ENCODE results near the gene NBEAL1. TPM values are rescaled to one million over a fixed set of nuclear protein-coding genes. Genes with fewer than 3 reads are reported as not detected.
"Not testable (repeated sequence)": the region's sequence is repeated elsewhere in the genome, so short reads cannot be mapped to it uniquely, and the experiment has no call there.

Gene NBEAL1
- total RNA-seq, 3 donors from 2014 or later (not counting 1 experiment from before 2014, with no cell fraction given): 12.2 to 19.7 (median 12.9) TPM

- no peak for TF ChIP-seq CTCF (IDR thresholded peaks at IDR 0.05)
- Mint-ChIP-seq H3K36me3 (peaks cover 23% of the 10 kb centered on the region), H3K27me3 (ENCODE audit: low read depth in 2 of 2) (no peaks in the 10 kb centered on the region), H3K9me3 (no peaks in the 10 kb centered on the region), H3K4me1 (no peaks in the 10 kb centered on the region), H3K27ac (no peak overlapping the region), H3K4me3 (no peak overlapping the region)
- Histone ChIP-seq H3K9me3 (ENCODE audit: control insufficient read depth, insufficient read depth, low read length) (no peaks in the 10 kb centered on the region), H3K4me3 (ENCODE audit: low read length) (no peak overlapping the region), H3K4me1 (ENCODE audit: control insufficient read depth, insufficient read depth, low read length) (no peaks in the 10 kb centered on the region), H3K27me3 (ENCODE audit: control insufficient read depth, insufficient read depth, low read length) (no peaks in the 10 kb centered on the region), H3K27ac (ENCODE audit: low read length) (no peak overlapping the region), H3K36me3 (ENCODE audit: control insufficient read depth, insufficient read depth, low read length) (no peaks in the 10 kb centered on the region)
- ATAC-seq (no peak), DNase-seq (peak in 1 of 2 donors; percentile 22)
- 100% methylated on average over 1 of the region's 1 CpG for WGBS (ENCODE audit: insufficient coverage)
- intact Hi-C loops (cut with micrococcal nuclease): no loop called here
Observed at GRCh38 chr2:203097735-203098134, 83.1 kb downstream of the NBEAL1 start.

DNA sequence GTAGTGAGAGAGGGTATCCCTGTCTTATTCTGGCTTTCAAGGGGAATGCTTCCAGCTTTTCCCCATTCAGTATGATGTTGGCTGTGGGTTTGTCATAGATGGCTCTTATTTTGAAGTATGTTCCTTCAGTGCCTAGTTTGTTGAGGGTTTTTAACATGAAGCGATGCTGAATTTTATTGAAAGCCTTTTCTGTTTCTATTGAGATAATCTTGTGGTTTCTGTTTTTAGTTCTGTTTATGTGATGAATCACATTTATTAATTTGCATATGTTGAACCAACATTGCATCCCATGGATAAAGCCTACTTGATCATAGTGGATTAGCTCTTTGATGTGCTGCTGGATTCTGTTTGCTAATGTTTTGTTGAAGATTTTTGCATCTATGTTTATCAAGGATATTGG lies 87.7 kb downstream of the NBEAL1 start:
- ATAC-seq; intact Hi-C loops (cut with micrococcal nuclease); H3K27me3 ChIP-seq (ENCODE audit: control insufficient read depth, insufficient read depth, low read length); H3K27ac ChIP-seq (ENCODE audit: low read length); H3K36me3 ChIP-seq (ENCODE audit: control insufficient read depth, insufficient read depth, low read length); H3K4me1 ChIP-seq (ENCODE audit: control insufficient read depth, insufficient read depth, low read length); H3K4me3 Mint-ChIP-seq; H3K27me3 Mint-ChIP-seq (ENCODE audit: low read depth in 2 of 2); H3K27ac Mint-ChIP-seq; H3K4me3 ChIP-seq (ENCODE audit: low read length); DNase-seq; H3K4me1 Mint-ChIP-seq: not testable (repeated sequence)
- peaks cover 10% of the 10 kb centered on the region for H3K9me3 ChIP-seq (ENCODE audit: control insufficient read depth, insufficient read depth, low read length)
- 83% methylated on average over 1 of the region's 1 CpG for WGBS (ENCODE audit: insufficient coverage)
- peaks cover 5 to 12% of the 10 kb centered on the region in 2 donors for H3K9me3 Mint-ChIP-seq
- H3K36me3 Mint-ChIP-seq: peaks cover 38% of the 10 kb centered on the region

- no peaks in the 10 kb centered on the region for H3K4me1 ChIP-seq (ENCODE audit: control insufficient read depth, insufficient read depth, low read length)
- no peaks in the 10 kb centered on the region for H3K27me3 ChIP-seq (ENCODE audit: control insufficient read depth, insufficient read depth, low read length)
- no peak for TF ChIP-seq CTCF (IDR thresholded peaks at IDR 0.05)
- no peak overlapping the region for H3K27ac ChIP-seq (ENCODE audit: low read length)
- peaks cover 4% of the 10 kb centered on the region for H3K36me3 ChIP-seq (ENCODE audit: control insufficient read depth, insufficient read depth, low read length)
- ATAC-seq (no peak), DNase-seq (no peak)
- no peak overlapping the region for H3K4me3 ChIP-seq (ENCODE audit: low read length)
- peaks cover 38% of the 10 kb centered on the region for H3K36me3 Mint-ChIP-seq
- peaks cover 5 to 12% of the 10 kb centered on the region in 2 donors for H3K9me3 Mint-ChIP-seq
- no peak overlapping the region for H3K4me3 Mint-ChIP-seq
- peaks cover 10% of the 10 kb centered on the region for H3K9me3 ChIP-seq (ENCODE audit: control insufficient read depth, insufficient read depth, low read length)
- H3K27me3 Mint-ChIP-seq (ENCODE audit: low read depth in 2 of 2): no peaks in the 10 kb centered on the region
- H3K27ac Mint-ChIP-seq: no peak overlapping the region
- intact Hi-C loops (cut with micrococcal nuclease): no loop called here
- H3K4me1 Mint-ChIP-seq: no peaks in the 10 kb centered on the region
Observed at GRCh38 chr2:203104273-203104672, 89.6 kb downstream of the NBEAL1 start.

DNA sequence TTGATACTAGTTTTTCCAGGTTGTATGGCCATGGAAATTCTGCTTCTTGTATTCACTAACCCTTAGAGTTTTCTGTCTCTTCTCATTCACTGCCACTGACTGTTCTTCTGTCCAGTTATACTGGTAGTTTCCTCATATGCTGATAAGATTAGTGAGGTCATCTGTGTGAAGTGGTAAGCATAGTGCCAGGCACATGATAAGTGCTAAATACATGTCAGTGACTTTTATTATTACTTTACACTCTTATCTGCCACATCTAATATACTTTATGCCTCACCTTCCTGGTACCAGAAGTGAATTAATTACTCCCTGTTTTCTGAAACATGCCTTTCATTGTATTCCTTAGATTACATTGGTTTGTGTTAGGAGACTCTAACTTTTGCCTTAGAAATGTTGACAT lies 91.3 kb downstream of the NBEAL1 start:
- no peak for DNase-seq
- Histone ChIP-seq H3K27ac (ENCODE audit: low read length) (no peak overlapping the region), H3K9me3 (ENCODE audit: control insufficient read depth, insufficient read depth, low read length) (peaks cover 10% of the 10 kb centered on the region), H3K36me3 (ENCODE audit: control insufficient read depth, insufficient read depth, low read length) (peaks cover 4% of the 10 kb centered on the region), H3K27me3 (ENCODE audit: control insufficient read depth, insufficient read depth, low read length) (no peaks in the 10 kb centered on the region), H3K4me1 (ENCODE audit: control insufficient read depth, insufficient read depth, low read length) (no peaks in the 10 kb centered on the region), H3K4me3 (ENCODE audit: low read length) (no peak overlapping the region)
- no peak for TF ChIP-seq CTCF (IDR thresholded peaks at IDR 0.05)
- H3K36me3 Mint-ChIP-seq: peaks cover 34% of the 10 kb centered on the region
- H3K4me3 Mint-ChIP-seq: no peak overlapping the region
- ATAC-seq: no peak
- H3K9me3 Mint-ChIP-seq: peaks cover 5 to 12% of the 10 kb centered on the region in 2 donors
- H3K27ac Mint-ChIP-seq: no peak overlapping the region
- H3K27me3 Mint-ChIP-seq (ENCODE audit: low read depth in 2 of 2): no peaks in the 10 kb centered on the region
- no peaks in the 10 kb centered on the region for H3K4me1 Mint-ChIP-seq
- intact Hi-C loops (cut with micrococcal nuclease): no loop called here

- H3K4me1 Mint-ChIP-seq; intact Hi-C loops (cut with micrococcal nuclease): not testable (repeated sequence)
Observed at GRCh38 chr2:203110496-203110895, 95.8 kb downstream of the NBEAL1 start.

More at GRCh38 chr2:203110496-203110895, 95.8 kb downstream of the NBEAL1 start:
- H3K36me3 Mint-ChIP-seq; ATAC-seq; H3K4me3 ChIP-seq (ENCODE audit: low read length); DNase-seq; H3K27ac ChIP-seq (ENCODE audit: low read length); H3K27ac Mint-ChIP-seq; H3K9me3 ChIP-seq (ENCODE audit: control insufficient read depth, insufficient read depth, low read length); H3K9me3 Mint-ChIP-seq; H3K36me3 ChIP-seq (ENCODE audit: control insufficient read depth, insufficient read depth, low read length); H3K4me3 Mint-ChIP-seq; H3K4me1 ChIP-seq (ENCODE audit: control insufficient read depth, insufficient read depth, low read length); H3K27me3 Mint-ChIP-seq (ENCODE audit: low read depth in 2 of 2); H3K27me3 ChIP-seq (ENCODE audit: control insufficient read depth, insufficient read depth, low read length): not testable (repeated sequence)
- WGBS (ENCODE audit: insufficient coverage): no CpG with 5 or more reads among the region's 4 CpGs
